HG03108 (cell line): ENCODE results near the gene PRSS36.
"Not testable (repeated sequence)": the region's sequence is repeated elsewhere in the genome, so short reads cannot be mapped to it uniquely, and the experiment has no call there.

ENCODE experiments used
- ATAC-seq: cut with Tn5 transposase; IDR thresholded peaks from one replicate; pipeline ENCODE4 v1.9.1; 2021; ENCODE audit warnings: moderate library complexity; ENCODE audit not compliant: unreplicated experiment

PRSS36 gene

GRCh38 chr16:31149894-31150890 lies at the start of gene PRSS36:
PRSS36 (minus strand) TSS chr16:31150066; CDS start chr16:31150035, 31 bp downstream.
- ATAC-seq, result no peak

GRCh38 chr16:31199430-31200041 lies 49.7 kb upstream of the PRSS36 start:
- no peak for ATAC-seq

GRCh38 chr16:31198207-31198882 lies 48.5 kb upstream of the PRSS36 start:
- ATAC-seq, result no peak

- no peak for ATAC-seq
Observed at GRCh38 chr16:31196324-31197088, 46.6 kb upstream of the PRSS36 start.

- not testable (repeated sequence) for ATAC-seq
Observed at GRCh38 chr16:31195861-31196260, 46.0 kb upstream of the PRSS36 start.

GRCh38 chr16:31194898-31195297 lies 45.0 kb upstream of the PRSS36 start:
- no peak for ATAC-seq

- no peak for ATAC-seq
Observed at GRCh38 chr16:31193874-31194273, 44.0 kb upstream of the PRSS36 start.

- no peak for ATAC-seq
Observed at GRCh38 chr16:31192856-31193642, 43.2 kb upstream of the PRSS36 start.

- no peak for ATAC-seq
Observed at GRCh38 chr16:31191697-31192428, 42.0 kb upstream of the PRSS36 start.

- ATAC-seq, result no peak
Observed at GRCh38 chr16:31190818-31191444, 41.1 kb upstream of the PRSS36 start.

- ATAC-seq, result no peak
Observed at GRCh38 chr16:31190061-31190460, 40.2 kb upstream of the PRSS36 start.

GRCh38 chr16:31189412-31189778 lies 39.5 kb upstream of the PRSS36 start:
- no peak for ATAC-seq

- ATAC-seq, result no peak
Observed at GRCh38 chr16:31188450-31189411, 38.9 kb upstream of the PRSS36 start.

GRCh38 chr16:31187808-31188189 lies 37.9 kb upstream of the PRSS36 start:
- ATAC-seq, result no peak

- no peak for ATAC-seq
Observed at GRCh38 chr16:31186930-31187807, 37.3 kb upstream of the PRSS36 start.

- ATAC-seq, result no peak
Observed at GRCh38 chr16:31186176-31186575, 36.3 kb upstream of the PRSS36 start.

- ATAC-seq, result no peak
Observed at GRCh38 chr16:31185339-31185738, 35.5 kb upstream of the PRSS36 start.
